Tibial nerve (tissue), 4 donors: ENCODE data around the gene RAB32.

ENCODE experiments used
- EP300 ChIP-seq, 2 donors: sonication (generic); formaldehyde crosslinking; IDR thresholded peaks; one replicate each; pipeline ENCODE4 v1.6.1; 2017; ENCODE audit warnings: antibody characterized with exemption in 2 of 2, mild to moderate bottlenecking in 1 of 2
- POLR2A ChIP-seq, 2 donors: fragments of 450-650 bp; IDR thresholded peaks; one replicate each; pipeline ENCODE4 v1.6.1; 2017; ENCODE audit warnings: antibody characterized with exemption in 2 of 2, mild to moderate bottlenecking in 2 of 2, moderate library complexity in 2 of 2
- TF ChIP-seq, protein P1 (sequence below), 5 experiments: fragments of 200-600 bp in 3 of 5; fragments of 450-650 bp in 2 of 5; sonication (generic) in 3 of 5; IDR thresholded peaks; one replicate each; pipeline ENCODE4 v1.5.1; 2016 to 2019; ENCODE audit warnings: antibody characterized with exemption in 5 of 5, mild to moderate bottlenecking in 3 of 5, moderate library complexity in 2 of 5

DNA sequence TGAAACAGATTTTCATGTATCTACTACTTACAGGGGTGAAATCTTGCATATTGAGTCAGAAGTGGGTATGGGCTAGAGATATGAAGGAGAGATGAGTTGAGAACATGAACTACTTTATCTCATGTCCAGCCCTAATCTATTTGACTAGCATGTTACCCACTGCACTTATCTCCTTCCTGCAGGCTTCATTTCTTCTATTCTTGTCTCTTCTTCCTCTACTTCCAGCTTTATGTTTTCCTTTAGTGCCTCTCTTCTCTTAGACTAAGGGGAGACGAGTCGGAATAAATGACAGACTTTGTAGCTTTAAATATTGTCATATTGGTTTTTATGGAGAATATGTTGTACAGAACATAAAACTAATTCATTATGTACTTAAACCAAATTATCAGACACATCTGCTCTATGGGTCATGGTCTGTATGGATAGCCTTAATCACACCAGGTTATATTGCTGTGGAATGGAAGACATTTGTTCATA, 5.3 kb downstream of the RAB32 start:
- TF ChIP-seq, protein P1, sequence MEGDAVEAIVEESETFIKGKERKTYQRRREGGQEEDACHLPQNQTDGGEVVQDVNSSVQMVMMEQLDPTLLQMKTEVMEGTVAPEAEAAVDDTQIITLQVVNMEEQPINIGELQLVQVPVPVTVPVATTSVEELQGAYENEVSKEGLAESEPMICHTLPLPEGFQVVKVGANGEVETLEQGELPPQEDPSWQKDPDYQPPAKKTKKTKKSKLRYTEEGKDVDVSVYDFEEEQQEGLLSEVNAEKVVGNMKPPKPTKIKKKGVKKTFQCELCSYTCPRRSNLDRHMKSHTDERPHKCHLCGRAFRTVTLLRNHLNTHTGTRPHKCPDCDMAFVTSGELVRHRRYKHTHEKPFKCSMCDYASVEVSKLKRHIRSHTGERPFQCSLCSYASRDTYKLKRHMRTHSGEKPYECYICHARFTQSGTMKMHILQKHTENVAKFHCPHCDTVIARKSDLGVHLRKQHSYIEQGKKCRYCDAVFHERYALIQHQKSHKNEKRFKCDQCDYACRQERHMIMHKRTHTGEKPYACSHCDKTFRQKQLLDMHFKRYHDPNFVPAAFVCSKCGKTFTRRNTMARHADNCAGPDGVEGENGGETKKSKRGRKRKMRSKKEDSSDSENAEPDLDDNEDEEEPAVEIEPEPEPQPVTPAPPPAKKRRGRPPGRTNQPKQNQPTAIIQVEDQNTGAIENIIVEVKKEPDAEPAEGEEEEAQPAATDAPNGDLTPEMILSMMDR (IDR thresholded peaks at IDR 0.05): no peak
- TF ChIP-seq POLR2A (IDR thresholded peaks at IDR 0.05) (no peak), EP300 (IDR thresholded peaks at IDR 0.05) (no peak)
